22Rv1 (cell line): ENCODE data around the gene NET1.
"Not testable (repeated sequence)": the region's sequence is repeated elsewhere in the genome, so short reads cannot be mapped to it uniquely, and the experiment has no call there.

Source experiments
- H3K27ac ChIP-seq: fragments of 450-650 bp; 2 replicates; pipeline ENCODE4 v1.5.1; 2017
- CTCF ChIP-seq: fragments of 450-650 bp; IDR thresholded peaks from 2 replicates; pipeline ENCODE4 v1.5.1; 2017; ENCODE audit warnings: mild to moderate bottlenecking
- ZFX ChIP-seq: fragments of 450-650 bp; IDR thresholded peaks from 2 replicates; pipeline ENCODE4 v1.6.1; 2017; ENCODE audit warnings: antibody characterized with exemption, borderline replicate concordance

NET1 gene

GRCh38 chr10:5370493-5371352 is 41.6 kb upstream of the NET1 start:
- no peak for TF ChIP-seq ZFX
- TF ChIP-seq CTCF = no peak
- H3K27ac ChIP-seq = no peak overlapping the region

- TF ChIP-seq ZFX (no peak), CTCF (no peak)
- H3K27ac ChIP-seq = no peak overlapping the region
Observed at GRCh38 chr10:5373307-5373706, 39.0 kb upstream of the NET1 start.

GRCh38 chr10:5373891-5374611 is 38.3 kb upstream of the NET1 start:
- TF ChIP-seq CTCF (no peak), ZFX (no peak)
- no peak overlapping the region for H3K27ac ChIP-seq

- TF ChIP-seq CTCF = no peak
- no peak for TF ChIP-seq ZFX
- no peak overlapping the region for H3K27ac ChIP-seq
Observed at GRCh38 chr10:5376450-5376849, 35.9 kb upstream of the NET1 start.

GRCh38 chr10:5379202-5379601 is 33.2 kb upstream of the NET1 start:
- not testable (repeated sequence) for H3K27ac ChIP-seq

GRCh38 chr10:5380395-5380794 is 32.0 kb upstream of the NET1 start:
- not testable (repeated sequence) for H3K27ac ChIP-seq

GRCh38 chr10:5381187-5381586 is 31.2 kb upstream of the NET1 start:
- no peak for TF ChIP-seq ZFX
- TF ChIP-seq CTCF = no peak
- no peak overlapping the region for H3K27ac ChIP-seq

GRCh38 chr10:5385224-5385623 is 27.1 kb upstream of the NET1 start:
- TF ChIP-seq CTCF (no peak), ZFX (no peak)
- H3K27ac ChIP-seq = no peak overlapping the region
